Body of pancreas (tissue), 4 donors: ENCODE measurements around the gene SORCS1. TPM values are rescaled to one million over a fixed set of nuclear protein-coding genes. Genes with fewer than 3 reads are reported as not detected.

ENCODE experiments used
- ATAC-seq: fragments of 150-250 bp; one replicate; pipeline ENCODE4 v1.9.1; 2016
- DNase-seq, 4 donors: peaks; one replicate each; pipeline ENCODE4 v3.0.0-alpha.2; 2019
- H3K27ac ChIP-seq, 4 donors: fragments of 200-600 bp; sonication (generic); 1 replicate in 3 of 4; 2 replicates in 1 of 4; pipeline versions ENCODE4 v1.5.1 to v1.6.1; 2016 to 2019; ENCODE audit warnings: mild to moderate bottlenecking in 1 of 4, mixed read lengths in 1 of 4, moderate library complexity in 1 of 4
- H3K27me3 ChIP-seq, 2 donors: fragments of 200-600 bp; sonication (generic); one replicate each; pipeline ENCODE4 v1.6.0; 2016; ENCODE audit warnings: mild to moderate bottlenecking in 1 of 2
- H3K36me3 ChIP-seq, 2 donors: fragments of 200-600 bp; sonication (generic); replicated peaks in 1 of 2; 2 replicates each; pipeline ENCODE4 v1.5.1; 2016; ENCODE audit warnings: low read depth in 2 of 2; ENCODE audit not compliant: insufficient read depth in 1 of 2
- H3K4me1 ChIP-seq: fragments of 200-600 bp; sonication (generic); one replicate; pipeline ENCODE4 v1.6.0; 2016
- H3K4me3 ChIP-seq, 2 donors: fragments of 200-600 bp; sonication (generic); 1 replicate in 1 of 2; 2 replicates in 1 of 2; pipeline ENCODE4 v1.5.1; 2016 to 2019
- H3K9me3 ChIP-seq, 3 donors: fragments of 200-600 bp; sonication (generic); 1 replicate in 2 of 3; 2 replicates in 1 of 3; pipeline ENCODE4 v1.5.1; 2016
- POLR2A ChIP-seq, 3 donors: fragments of 450-650 bp; IDR thresholded peaks; one replicate each; pipeline ENCODE4 v1.6.1; 2016; ENCODE audit warnings: antibody characterized with exemption in 3 of 3, mild to moderate bottlenecking in 2 of 3
- WGBS, 2 donors: methylation state at CpG; one replicate each; pipeline ENCODE4 v1.1.5; 2017; 5-methylcytosine and 5-hydroxymethylcytosine counted together
- intact Hi-C: fragments of 100-400 bp; cut with DNase I; formaldehyde crosslinking; loops from one replicate; pipeline ENCODE4 v1.15.1; 2023
- total RNA-seq, 2 donors: library from RNA; depleted of rRNA; stranded (reverse); fragments of >200 nt; gene quantifications; one replicate each; pipeline ENCODE4 v1.1.0, GENCODE V29; 2016
- TF ChIP-seq, protein P1 (sequence below), 7 experiments: fragments of 450-650 bp in 4 of 7; fragments of 200-600 bp in 3 of 7; sonication (generic) in 3 of 7; IDR thresholded peaks; one replicate each; pipeline ENCODE4 v1.5.1; 2016 to 2019; ENCODE audit warnings: antibody characterized with exemption in 7 of 7

SORCS1 gene
- total RNA-seq, 2 donors from 2014 or later = 1.3 to 6.0 TPM

DNA sequence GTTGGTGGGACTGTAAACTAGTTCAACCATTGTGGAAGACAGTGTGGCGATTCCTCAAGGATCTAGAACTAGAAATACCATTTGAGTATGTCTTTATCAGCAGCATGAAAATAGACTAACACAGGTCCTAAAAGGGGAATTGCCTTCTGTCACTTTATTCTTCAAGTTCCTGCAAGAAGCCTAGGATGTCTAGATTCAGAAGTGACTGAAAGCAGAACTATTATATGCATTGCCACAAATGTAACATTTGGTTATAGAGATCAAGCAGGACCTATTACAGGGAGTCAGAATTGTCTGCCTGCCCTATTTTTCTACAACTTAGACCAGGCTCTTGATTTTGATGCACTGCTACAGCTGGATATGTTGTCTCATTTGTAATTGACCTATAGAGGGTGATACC lies 364.7 kb downstream of the SORCS1 start:
- DNase-seq (no peak), ATAC-seq (no peak)
- TF ChIP-seq, protein P1, sequence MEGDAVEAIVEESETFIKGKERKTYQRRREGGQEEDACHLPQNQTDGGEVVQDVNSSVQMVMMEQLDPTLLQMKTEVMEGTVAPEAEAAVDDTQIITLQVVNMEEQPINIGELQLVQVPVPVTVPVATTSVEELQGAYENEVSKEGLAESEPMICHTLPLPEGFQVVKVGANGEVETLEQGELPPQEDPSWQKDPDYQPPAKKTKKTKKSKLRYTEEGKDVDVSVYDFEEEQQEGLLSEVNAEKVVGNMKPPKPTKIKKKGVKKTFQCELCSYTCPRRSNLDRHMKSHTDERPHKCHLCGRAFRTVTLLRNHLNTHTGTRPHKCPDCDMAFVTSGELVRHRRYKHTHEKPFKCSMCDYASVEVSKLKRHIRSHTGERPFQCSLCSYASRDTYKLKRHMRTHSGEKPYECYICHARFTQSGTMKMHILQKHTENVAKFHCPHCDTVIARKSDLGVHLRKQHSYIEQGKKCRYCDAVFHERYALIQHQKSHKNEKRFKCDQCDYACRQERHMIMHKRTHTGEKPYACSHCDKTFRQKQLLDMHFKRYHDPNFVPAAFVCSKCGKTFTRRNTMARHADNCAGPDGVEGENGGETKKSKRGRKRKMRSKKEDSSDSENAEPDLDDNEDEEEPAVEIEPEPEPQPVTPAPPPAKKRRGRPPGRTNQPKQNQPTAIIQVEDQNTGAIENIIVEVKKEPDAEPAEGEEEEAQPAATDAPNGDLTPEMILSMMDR (IDR thresholded peaks at IDR 0.05) = no peak
- TF ChIP-seq POLR2A (IDR thresholded peaks at IDR 0.05) = no peak
- intact Hi-C loops = no loop called here
- H3K27me3 ChIP-seq = no peaks in the 10 kb centered on the region
- 59 to 94% methylated on average over 1 of the region's 1 CpG for WGBS, 2 donors
- no peaks in the 10 kb centered on the region for H3K9me3 ChIP-seq
- H3K4me3 ChIP-seq = no peak overlapping the region
- no peak overlapping the region for H3K27ac ChIP-seq
- H3K4me1 ChIP-seq = no peaks in the 10 kb centered on the region
- H3K36me3 ChIP-seq = no peaks in the 10 kb centered on the region

DNA sequence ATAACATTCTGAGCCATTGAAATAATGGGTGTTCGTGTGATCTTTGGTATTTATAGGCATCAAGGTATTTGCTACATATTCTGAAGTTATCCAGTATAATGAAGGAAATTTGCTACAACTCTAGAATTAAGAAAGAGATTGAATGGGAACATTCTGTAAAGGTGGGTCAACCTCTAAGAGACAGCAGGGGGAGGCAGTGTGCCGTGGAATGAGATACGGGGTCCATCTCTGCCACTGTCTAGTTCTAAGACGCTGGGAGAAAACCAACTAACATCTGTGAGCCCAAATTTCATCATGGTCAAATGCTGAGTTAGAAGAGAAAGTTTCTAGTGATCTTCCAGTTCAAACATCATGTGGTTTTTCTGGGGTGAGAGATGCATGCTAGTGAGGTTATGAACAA lies 368.9 kb downstream of the SORCS1 start:
- Histone ChIP-seq H3K4me3 (no peak overlapping the region), H3K27ac (no peak overlapping the region), H3K4me1 (no peaks in the 10 kb centered on the region), H3K9me3 (no peaks in the 10 kb centered on the region), H3K36me3 (no peaks in the 10 kb centered on the region), H3K27me3 (no peaks in the 10 kb centered on the region)
- no peak for ATAC-seq
- intact Hi-C loops = no loop called here
- 3 to 7% methylated on average over 4 of the region's 4 CpGs for WGBS, 2 donors
- DNase-seq = peak; percentile 15 to 48 (median 26)
- TF ChIP-seq, protein P1 (IDR thresholded peaks at IDR 0.05) = peak in 6 of 7 experiments; percentile 17 to 52 (median 44)
- no peak for TF ChIP-seq POLR2A (IDR thresholded peaks at IDR 0.05)

DNA sequence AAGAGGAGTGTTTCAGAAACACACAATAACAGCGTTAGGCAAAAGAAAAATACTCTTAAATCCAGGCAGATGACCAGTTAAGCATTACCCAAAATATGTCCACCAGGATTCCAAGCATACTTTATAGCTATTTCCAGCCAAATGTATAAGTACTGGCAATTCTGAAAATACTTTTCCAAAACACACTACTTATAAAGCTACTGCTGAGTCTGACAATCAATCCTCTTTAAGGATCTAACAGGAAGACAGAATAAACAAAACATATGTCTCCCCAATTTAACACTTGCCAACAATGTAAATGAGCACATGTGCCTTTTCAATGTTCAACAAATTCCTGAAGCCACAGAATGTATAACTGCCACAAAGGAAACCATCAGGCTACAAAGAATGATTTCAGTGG lies 370.9 kb downstream of the SORCS1 start:
- Histone ChIP-seq H3K27ac (no peak overlapping the region), H3K9me3 (no peaks in the 10 kb centered on the region), H3K4me3 (no peak overlapping the region), H3K4me1 (no peaks in the 10 kb centered on the region), H3K27me3 (no peaks in the 10 kb centered on the region), H3K36me3 (no peaks in the 10 kb centered on the region)
- TF ChIP-seq, protein P1 (IDR thresholded peaks at IDR 0.05) = no peak
- no peak for TF ChIP-seq POLR2A (IDR thresholded peaks at IDR 0.05)
- ATAC-seq (no peak), DNase-seq (no peak)
- intact Hi-C loops = no loop called here
- WGBS, 2 donors = 16% methylated on average over 1 of the region's 1 CpG

DNA sequence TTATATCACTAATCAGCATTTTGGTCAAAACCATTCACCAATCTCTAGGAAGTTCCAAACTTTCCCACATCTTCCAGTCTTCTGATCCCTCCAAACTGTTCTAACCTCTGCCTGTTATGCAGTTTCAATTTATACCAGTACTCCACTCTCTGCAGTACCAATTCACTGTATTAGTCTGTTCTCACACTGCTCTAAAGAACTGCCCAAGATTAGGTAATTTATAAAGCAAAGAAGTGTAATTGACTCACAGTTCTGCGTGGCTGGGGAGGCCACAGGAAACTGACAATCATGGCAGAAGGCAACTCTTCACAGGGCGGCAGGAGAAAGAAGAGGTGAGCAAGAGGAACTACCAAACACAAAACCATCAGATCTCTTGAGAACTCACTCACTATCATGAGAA lies 374.9 kb downstream of the SORCS1 start:
- Histone ChIP-seq H3K27me3 (no peaks in the 10 kb centered on the region), H3K4me3 (no peak overlapping the region), H3K9me3 (no peaks in the 10 kb centered on the region), H3K36me3 (no peaks in the 10 kb centered on the region), H3K4me1 (no peaks in the 10 kb centered on the region), H3K27ac (no peak overlapping the region)
- 56 to 58% methylated on average over 2 of the region's 2 CpGs for WGBS, 2 donors
- no peak for TF ChIP-seq POLR2A (IDR thresholded peaks at IDR 0.05)
- TF ChIP-seq, protein P1 (IDR thresholded peaks at IDR 0.05) = no peak
- no peak for DNase-seq
- intact Hi-C loops = no loop called here
- ATAC-seq = no peak

DNA sequence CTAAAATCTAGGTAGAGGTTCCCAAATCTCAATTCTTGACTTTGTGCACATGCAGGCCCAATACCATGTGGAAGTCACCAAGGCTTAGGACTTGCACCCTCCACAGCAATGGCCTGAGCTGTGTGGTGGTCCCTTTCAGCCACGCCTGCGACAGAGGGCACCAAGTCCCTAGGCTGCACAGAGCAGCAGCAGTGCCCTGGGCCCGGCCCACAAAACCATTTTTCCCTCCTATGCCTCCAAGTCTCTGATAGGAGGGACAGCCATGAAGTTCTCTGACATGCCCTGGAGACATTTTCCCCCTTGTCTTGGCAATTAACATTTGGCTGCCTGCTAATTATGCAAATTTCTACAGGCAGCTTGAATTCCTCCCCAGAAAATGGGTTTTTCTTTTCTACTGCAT lies 375.5 kb downstream of the SORCS1 start:
- no peak for TF ChIP-seq POLR2A (IDR thresholded peaks at IDR 0.05)
- TF ChIP-seq, protein P1 (IDR thresholded peaks at IDR 0.05) = no peak
- H3K9me3 ChIP-seq = no peaks in the 10 kb centered on the region
- H3K4me3 ChIP-seq = no peak overlapping the region
- 47 to 69% methylated on average over 3 of the region's 3 CpGs for WGBS, 2 donors
- no peaks in the 10 kb centered on the region for H3K36me3 ChIP-seq
- DNase-seq = no peak
- intact Hi-C loops = no loop called here
- no peak for ATAC-seq
- no peaks in the 10 kb centered on the region for H3K27me3 ChIP-seq
- H3K27ac ChIP-seq = no peak overlapping the region
- H3K4me1 ChIP-seq = no peaks in the 10 kb centered on the region
